ENCODE measurements around the gene EIF4ENIF1.
A peak's percentile ranks its signal among the peaks of the same experiment; 100 is the strongest.
"Not testable (repeated sequence)": the region's sequence is repeated elsewhere in the genome, so short reads cannot be mapped to it uniquely, and the experiment has no call there.

The EIF4ENIF1 gene

DNA sequence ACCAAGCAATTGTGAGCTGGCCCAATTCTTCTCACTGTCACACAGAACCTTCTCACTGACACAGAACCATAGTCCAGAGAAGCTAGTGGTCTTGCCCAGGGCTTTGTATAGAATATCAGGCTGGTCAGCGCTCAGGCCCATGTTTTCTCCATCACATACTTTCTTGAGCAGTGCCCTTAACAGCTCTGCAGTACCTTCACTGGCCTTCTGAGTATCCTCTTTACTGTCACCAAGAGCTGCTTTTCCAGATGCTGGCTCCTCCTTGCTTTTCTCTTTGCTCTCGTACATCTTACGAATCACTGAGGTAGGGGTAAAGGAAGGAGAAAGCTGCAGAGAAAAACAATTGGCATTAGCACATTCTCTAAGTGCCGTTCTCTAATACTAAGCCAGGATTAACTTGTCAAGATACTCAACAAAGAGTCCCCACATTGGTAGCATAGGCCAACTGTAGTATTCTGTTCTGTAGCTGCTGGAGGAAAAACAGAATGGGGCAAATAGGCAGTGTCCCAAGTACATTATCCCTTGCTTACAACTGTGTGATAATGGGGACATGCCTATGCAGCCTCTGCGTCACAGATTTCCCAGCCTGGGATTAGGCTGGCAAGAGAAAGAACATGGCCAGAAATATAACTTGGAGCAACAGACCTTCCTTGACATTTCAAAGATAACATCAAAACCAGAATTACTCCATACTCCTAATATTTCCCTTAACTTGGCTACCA, 46.7 kb downstream of the EIF4ENIF1 start:
- DNase-seq: no peak

GRCh38 chr22:31441652-31442051, 48.0 kb downstream of the EIF4ENIF1 start:
- DNase-seq: no peak

- DNase-seq: no peak
Observed at GRCh38 chr22:31440681-31441080, 49.0 kb downstream of the EIF4ENIF1 start.

DNA sequence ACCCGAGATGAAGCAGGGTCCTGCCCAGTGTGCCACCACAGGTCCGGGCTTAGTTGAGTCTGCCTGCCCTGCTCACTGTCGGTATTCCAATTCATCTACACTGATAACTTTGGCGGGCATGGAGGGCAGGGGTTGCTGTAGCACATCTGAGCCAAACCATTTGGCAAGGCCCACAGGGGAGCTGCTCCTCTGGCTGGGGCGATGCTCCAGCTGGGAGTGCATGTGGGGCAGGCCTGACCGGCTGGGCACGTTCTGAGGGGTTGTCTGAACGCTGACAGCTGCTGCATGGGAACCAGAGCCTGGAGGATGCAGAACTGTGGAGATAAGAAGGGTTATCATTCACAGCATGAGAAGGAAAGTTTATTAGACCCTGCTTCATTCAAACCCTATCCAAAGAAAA, 49.8 kb downstream of the EIF4ENIF1 start:
- DNase-seq: no peak

DNA sequence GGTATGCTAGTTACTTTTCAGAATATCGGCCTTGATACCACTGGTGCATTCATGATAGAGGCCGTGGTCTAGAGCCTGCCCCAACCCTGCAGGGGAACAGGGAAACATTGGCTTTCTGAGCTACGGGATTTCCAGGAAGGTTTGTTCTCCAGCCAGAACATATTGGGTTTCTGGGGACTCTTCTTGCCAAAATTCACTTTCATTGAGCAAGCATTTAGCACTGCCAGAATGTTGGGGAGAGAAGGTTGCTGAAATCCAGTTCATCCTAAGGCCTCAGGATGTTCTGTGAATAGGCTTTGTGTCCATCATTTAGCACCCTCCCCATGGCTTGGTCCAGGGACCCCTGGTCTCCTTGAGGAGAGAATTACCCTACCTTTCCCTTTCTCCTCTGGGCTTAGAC, 53.5 kb downstream of the EIF4ENIF1 start:
- DNase-seq: no peak

DNA sequence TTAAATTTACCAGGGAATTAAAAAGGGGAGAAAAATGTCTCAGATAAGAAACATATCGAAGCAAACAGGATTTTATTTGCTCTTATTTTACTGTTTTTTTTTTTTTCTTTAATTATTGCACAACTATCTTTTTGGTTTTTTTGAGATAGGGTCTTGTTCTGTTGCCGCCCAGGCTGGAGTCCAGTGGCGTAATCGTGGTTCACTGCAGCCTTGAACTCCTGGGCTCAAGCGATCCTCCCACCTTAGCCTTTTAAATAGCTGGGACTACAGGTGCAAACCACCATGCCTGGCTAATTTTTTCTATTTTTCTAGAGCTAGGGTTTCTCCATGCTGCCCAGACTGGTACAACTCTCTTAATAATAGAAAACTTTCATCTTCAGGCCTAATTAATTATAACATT, 57.7 kb downstream of the EIF4ENIF1 start:
- no peak for DNase-seq

- no peak for DNase-seq
Observed at GRCh38 chr22:31425331-31426050, 64.2 kb downstream of the EIF4ENIF1 start.

DNA sequence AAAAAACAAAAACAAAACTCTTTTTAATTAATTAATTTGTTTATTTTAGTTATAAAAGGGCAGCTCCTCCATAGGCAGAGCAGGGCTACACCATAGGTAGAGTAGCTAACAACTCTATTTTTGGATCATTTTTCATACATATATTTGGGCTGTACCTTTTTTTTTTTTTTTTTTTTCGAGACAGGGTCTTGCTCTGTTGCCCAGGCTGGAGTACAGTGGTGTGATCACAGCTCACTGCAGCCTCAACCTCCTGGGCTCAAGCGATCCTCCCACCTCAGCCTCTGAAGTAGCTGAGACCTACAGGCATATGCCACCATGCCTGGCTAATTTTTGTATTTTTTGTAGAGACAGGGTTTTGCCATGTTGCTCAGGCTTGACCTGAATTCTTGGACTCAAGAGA, 87.3 kb downstream of the EIF4ENIF1 start:
- DNase-seq: not testable (repeated sequence)

DNA sequence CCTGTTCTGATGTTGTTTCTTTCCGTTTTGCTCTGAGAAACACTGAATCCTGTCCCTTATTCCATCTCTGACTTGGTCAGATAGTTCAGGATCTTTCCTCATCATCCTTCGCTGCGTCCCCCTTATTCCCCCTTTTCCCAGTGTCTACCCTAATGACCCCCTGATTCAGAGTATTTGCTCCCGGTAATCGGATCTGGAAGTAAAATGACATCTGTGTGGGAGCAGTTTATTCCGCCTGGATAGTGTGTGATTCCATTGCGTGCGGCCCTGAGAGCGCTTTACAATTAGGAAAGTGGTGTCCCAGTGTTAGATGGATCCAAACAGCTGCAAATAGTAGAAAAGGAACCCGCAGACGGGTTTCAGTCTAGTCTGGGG, 89.6 kb downstream of the EIF4ENIF1 start:
- DNase-seq: no peak

DNA sequence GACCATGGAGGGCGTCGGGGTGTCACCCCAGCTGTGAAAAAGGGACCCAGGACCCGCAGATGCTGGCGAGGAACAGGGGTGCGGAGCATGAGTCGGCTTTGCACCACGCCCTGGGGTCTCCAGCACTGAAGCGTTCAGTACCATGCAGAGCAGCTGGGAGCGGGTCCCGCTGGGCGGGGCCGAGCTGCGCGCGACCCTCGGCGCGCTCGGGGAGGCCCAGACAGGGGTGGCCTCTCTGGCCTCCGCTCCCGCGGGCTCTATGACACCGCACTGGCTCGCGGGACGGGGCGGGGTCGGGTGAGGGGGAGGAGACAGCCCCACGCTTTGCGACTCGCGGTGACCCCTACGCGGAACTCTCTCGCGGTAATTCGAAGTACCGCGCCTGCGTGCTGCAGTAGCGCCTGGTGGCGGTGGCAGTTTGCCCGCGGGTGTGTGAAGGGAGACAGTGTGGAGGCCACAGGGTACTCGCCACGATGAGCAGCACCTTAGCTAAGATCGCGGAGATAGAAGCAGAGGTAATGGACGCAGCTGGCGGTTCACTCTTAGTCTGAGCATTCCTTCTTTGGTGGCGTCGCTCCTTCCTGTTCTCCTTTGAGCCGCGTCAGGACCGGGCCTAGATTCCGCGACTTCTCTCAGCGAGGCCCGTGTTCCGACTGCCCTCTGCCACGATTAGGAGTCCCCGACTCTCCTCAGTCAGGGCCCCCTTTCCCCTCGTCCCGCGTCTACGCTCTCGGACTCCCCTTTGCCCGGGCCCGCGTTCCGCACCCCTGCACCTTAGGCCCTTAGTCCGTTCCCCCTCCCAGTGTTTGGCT, 90.2 kb downstream of the EIF4ENIF1 start, which contains the start of gene DRG1:
TSS of gene DRG1 (plus strand) at position 394 of the 812 bp plus-strand sequence. CDS start at position 474, 80 bp downstream.
- DNase-seq: peak; percentile 84

DNA sequence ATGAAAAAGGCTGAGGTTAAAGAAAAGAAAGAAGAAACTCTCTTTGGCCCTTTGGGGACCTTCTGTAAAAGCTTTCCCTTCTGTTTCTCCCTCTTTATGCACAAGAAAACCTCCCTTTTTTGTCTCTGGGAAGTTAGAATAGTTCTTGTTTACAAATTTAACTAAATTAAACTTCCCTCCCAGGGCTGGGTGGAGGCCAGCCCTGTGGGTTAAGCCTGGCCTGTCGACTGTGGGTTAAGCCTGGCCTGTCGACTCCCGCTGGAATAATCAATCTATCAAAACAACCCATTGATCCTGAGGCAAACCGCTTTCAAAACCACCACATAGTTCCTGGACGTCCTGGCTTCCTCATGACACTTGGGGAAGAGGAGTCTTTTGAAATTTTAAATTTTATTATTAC, 91.4 kb downstream of the EIF4ENIF1 start:
- DNase-seq: no peak

DNA sequence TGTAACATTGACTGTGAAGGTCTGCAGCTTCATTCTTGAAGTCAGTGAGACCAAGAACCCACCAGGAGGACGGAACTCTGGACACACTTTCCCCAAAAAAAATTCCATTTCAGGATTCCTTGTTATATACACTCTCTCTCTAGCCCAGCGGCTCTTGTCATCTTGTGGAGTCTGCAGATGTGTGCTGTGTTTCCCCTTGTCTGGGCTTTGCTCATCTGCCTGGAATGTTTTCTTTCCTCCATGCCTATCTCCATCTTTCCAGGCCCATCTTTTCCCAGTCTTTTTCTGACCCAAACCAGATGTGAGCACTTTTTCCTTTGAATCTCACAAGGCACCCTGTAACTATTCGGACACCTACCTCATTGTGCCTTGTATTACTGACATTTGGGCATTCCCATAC, 95.3 kb downstream of the EIF4ENIF1 start:
- DNase-seq: no peak

DNA sequence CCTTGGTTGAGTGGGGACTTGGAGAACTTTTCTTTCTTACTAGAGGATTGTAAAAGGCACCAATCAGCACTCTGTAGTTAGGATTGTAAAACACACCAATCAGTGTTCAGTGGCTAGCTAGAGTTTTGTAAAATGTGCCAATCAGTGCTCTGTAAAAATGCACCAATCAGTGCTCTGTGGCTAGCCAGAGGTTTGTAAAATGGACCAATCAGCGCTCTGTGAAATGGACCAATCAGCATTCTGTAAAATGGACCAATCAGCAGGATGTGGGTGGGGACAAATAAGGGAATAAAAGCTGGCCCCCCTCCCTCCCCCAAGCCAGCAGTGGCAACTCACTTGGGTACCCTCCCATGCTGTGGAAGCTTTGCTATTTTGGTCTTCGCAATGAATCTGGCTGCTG, 95.7 kb downstream of the EIF4ENIF1 start:
- DNase-seq: no peak

Measured in NCI-H2227 treated with DMSO at 0.1 percent for 48 hours (cell line).